SK-N-SH treated with all-trans-retinoic acid at 6 μM for 48 hours (cell line): ENCODE measurements around the gene FAF1.

ENCODE experiments used
- ATAC-seq: fragments of 200-7000 bp; cut with Tn5 transposase; 3 replicates; pipeline ENCODE4 v1.9.1; 2020; ENCODE audit warnings: mild to moderate bottlenecking, moderate library complexity
- ARNTL ChIP-seq: fragments of 450-650 bp; formaldehyde crosslinking; IDR thresholded peaks from 2 replicates; pipeline ENCODE4 v1.5.0; 2020; ENCODE audit warnings: low read depth, mild to moderate bottlenecking, moderate library complexity, borderline replicate concordance
- BACH2 ChIP-seq: fragments of 250-450 bp; sonication (Bioruptor Pico); IDR thresholded peaks from 2 replicates; pipeline ENCODE4 v1.9.0; 2021; ENCODE audit warnings: mild to moderate bottlenecking, borderline replicate concordance
- CREB5 ChIP-seq: fragments of 250-450 bp; sonication (Bioruptor Pico); IDR thresholded peaks from 2 replicates; pipeline ENCODE4 v1.5.1; 2020; ENCODE audit warnings: low read depth, mild to moderate bottlenecking, moderate library complexity
- CSDC2 ChIP-seq: fragments of 250-450 bp; sonication (Bioruptor Pico); IDR thresholded peaks from 2 replicates; pipeline ENCODE4 v1.5.0; 2020; ENCODE audit warnings: mild to moderate bottlenecking, moderate library complexity
- CSRNP3 ChIP-seq: fragments of 250-450 bp; sonication (Bioruptor Pico); IDR thresholded peaks from 2 replicates; pipeline ENCODE4 v1.5.1; 2021; ENCODE audit warnings: mild to moderate bottlenecking, moderate library complexity
- ESRRG ChIP-seq: fragments of 250-450 bp; sonication (Bioruptor Pico); IDR thresholded peaks from 2 replicates; pipeline ENCODE4 v1.6.1; 2021; ENCODE audit warnings: mild to moderate bottlenecking
- GLIS3 ChIP-seq: fragments of 250-450 bp; sonication (Bioruptor Pico); IDR thresholded peaks from 2 replicates; pipeline ENCODE4 v1.5.0; 2020; ENCODE audit warnings: mild to moderate bottlenecking, moderate library complexity
- OSR1 ChIP-seq: fragments of 250-450 bp; sonication (Bioruptor Pico); IDR thresholded peaks from 2 replicates; pipeline ENCODE4 v1.8.0; 2022; ENCODE audit warnings: moderate library complexity, mild to moderate bottlenecking, inconsistent platforms
- PATZ1 ChIP-seq: fragments of 250-450 bp; sonication (Bioruptor Pico); IDR thresholded peaks from 2 replicates; pipeline ENCODE4 v1.8.0; 2020; ENCODE audit warnings: mild to moderate bottlenecking, moderate library complexity, borderline replicate concordance
- PPARA ChIP-seq: fragments of 250-450 bp; sonication (Bioruptor Pico); IDR thresholded peaks from 2 replicates; pipeline ENCODE4 v1.5.0; 2020; ENCODE audit warnings: mild to moderate bottlenecking, borderline replicate concordance
- RARB ChIP-seq: fragments of 250-450 bp; sonication (Bioruptor Pico); IDR thresholded peaks from 2 replicates; pipeline ENCODE4 v1.8.0; 2021; ENCODE audit warnings: mild to moderate bottlenecking, moderate library complexity
- SNAI2 ChIP-seq: fragments of 250-450 bp; sonication (Bioruptor Pico); IDR thresholded peaks from 2 replicates; pipeline ENCODE4 v1.5.0; 2020; ENCODE audit warnings: mild to moderate bottlenecking, moderate library complexity
- TCF4 ChIP-seq: fragments of 250-450 bp; sonication (Bioruptor Pico); IDR thresholded peaks from 2 replicates; pipeline ENCODE4 v1.8.0; 2021; ENCODE audit warnings: mild to moderate bottlenecking, moderate library complexity, borderline replicate concordance
- ZC3H10 ChIP-seq: fragments of 250-450 bp; sonication (Bioruptor Pico); IDR thresholded peaks from 2 replicates; pipeline ENCODE4 v1.5.1; 2021; ENCODE audit warnings: mild to moderate bottlenecking, moderate library complexity
- ZFP3 ChIP-seq: fragments of 250-450 bp; sonication (Bioruptor Pico); IDR thresholded peaks from 2 replicates; pipeline ENCODE4 v1.5.0; 2020; ENCODE audit warnings: mild to moderate bottlenecking, moderate library complexity
- ZFP30 ChIP-seq: fragments of 450-650 bp; formaldehyde crosslinking; IDR thresholded peaks from 2 replicates; pipeline ENCODE4 v1.5.0; 2022; ENCODE audit warnings: mild to moderate bottlenecking, moderate library complexity
- ZNF565 ChIP-seq: fragments of 450-650 bp; formaldehyde crosslinking; conservative IDR thresholded peaks from 2 replicates; pipeline ENCODE4 v1.5.0; 2020; ENCODE audit warnings: low read depth, mild to moderate bottlenecking, moderate library complexity
- ZNF70 ChIP-seq: fragments of 450-650 bp; formaldehyde crosslinking; IDR thresholded peaks from 2 replicates; pipeline ENCODE4 v1.5.0; 2020; ENCODE audit warnings: mild to moderate bottlenecking, moderate library complexity
- ZNF8 ChIP-seq: fragments of 450-650 bp; formaldehyde crosslinking; IDR thresholded peaks from 2 replicates; pipeline ENCODE4 v1.5.0; 2020; ENCODE audit warnings: mild to moderate bottlenecking, moderate library complexity
- TF ChIP-seq, protein P1 (sequence below): fragments of 250-450 bp; sonication (Bioruptor Pico); IDR thresholded peaks from 2 replicates; pipeline ENCODE4 v1.5.0; 2020; ENCODE audit warnings: mild to moderate bottlenecking, moderate library complexity

FAF1 gene

GRCh38 chr1:50453266-50453665 lies 506.8 kb downstream of the FAF1 start:
- TF ChIP-seq TCF4 (CRISPR knock-in tag) (no peak), ZC3H10 (CRISPR knock-in tag) (no peak), ZNF8 (CRISPR knock-in tag) (no peak), ZNF565 (CRISPR knock-in tag) (no peak), GLIS3 (CRISPR knock-in tag) (no peak), BACH2 (CRISPR knock-in tag) (no peak), CREB5 (CRISPR knock-in tag) (no peak), OSR1 (CRISPR knock-in tag) (no peak), PATZ1 (CRISPR knock-in tag) (no peak), CSDC2 (CRISPR knock-in tag) (no peak), CSRNP3 (CRISPR knock-in tag) (no peak), ZNF70 (no peak), ZFP3 (CRISPR knock-in tag) (no peak), ZFP30 (CRISPR knock-in tag) (no peak), RARB (no peak), PPARA (CRISPR knock-in tag) (no peak), SNAI2 (CRISPR knock-in tag) (no peak)
- TF ChIP-seq, protein P1, sequence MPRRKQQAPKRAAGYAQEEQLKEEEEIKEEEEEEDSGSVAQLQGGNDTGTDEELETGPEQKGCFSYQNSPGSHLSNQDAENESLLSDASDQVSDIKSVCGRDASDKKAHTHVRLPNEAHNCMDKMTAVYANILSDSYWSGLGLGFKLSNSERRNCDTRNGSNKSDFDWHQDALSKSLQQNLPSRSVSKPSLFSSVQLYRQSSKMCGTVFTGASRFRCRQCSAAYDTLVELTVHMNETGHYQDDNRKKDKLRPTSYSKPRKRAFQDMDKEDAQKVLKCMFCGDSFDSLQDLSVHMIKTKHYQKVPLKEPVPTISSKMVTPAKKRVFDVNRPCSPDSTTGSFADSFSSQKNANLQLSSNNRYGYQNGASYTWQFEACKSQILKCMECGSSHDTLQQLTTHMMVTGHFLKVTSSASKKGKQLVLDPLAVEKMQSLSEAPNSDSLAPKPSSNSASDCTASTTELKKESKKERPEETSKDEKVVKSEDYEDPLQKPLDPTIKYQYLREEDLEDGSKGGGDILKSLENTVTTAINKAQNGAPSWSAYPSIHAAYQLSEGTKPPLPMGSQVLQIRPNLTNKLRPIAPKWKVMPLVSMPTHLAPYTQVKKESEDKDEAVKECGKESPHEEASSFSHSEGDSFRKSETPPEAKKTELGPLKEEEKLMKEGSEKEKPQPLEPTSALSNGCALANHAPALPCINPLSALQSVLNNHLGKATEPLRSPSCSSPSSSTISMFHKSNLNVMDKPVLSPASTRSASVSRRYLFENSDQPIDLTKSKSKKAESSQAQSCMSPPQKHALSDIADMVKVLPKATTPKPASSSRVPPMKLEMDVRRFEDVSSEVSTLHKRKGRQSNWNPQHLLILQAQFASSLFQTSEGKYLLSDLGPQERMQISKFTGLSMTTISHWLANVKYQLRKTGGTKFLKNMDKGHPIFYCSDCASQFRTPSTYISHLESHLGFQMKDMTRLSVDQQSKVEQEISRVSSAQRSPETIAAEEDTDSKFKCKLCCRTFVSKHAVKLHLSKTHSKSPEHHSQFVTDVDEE (CRISPR knock-in tag) = no peak
- TF ChIP-seq, all 23 proteins: peak for 0
- ATAC-seq = no peak

- TF ChIP-seq PPARA (CRISPR knock-in tag) (no peak), ZFP30 (CRISPR knock-in tag) (no peak), ARNTL (CRISPR knock-in tag) (no peak), ZNF8 (CRISPR knock-in tag) (no peak), ZNF70 (no peak), ESRRG (CRISPR knock-in tag) (no peak)
- TF ChIP-seq, protein P1 (CRISPR knock-in tag) = no peak
- ATAC-seq = no peak
Observed at GRCh38 chr1:50452700-50453099, 507.4 kb downstream of the FAF1 start.
